ENCODE data around the gene MYO18B.

MYO18B gene

GRCh38 chr22:25765801-25766200 is 23.8 kb downstream of the MYO18B start:
- Mint-ChIP-seq H3K36me3 (ENCODE audit: low read depth) (peaks cover 6% of the 10 kb centered on the region), H3K27me3 (peaks cover 4% of the 10 kb centered on the region), H3K27ac (no peak overlapping the region), H3K4me3 (no peak overlapping the region), H3K9me3 (peaks cover 14% of the 10 kb centered on the region), H3K4me1 (ENCODE audit: low read depth) (peaks cover 13% of the 10 kb centered on the region)

- Mint-ChIP-seq H3K4me1 (ENCODE audit: low read depth) (peaks cover 13% of the 10 kb centered on the region), H3K27me3 (peaks cover 4% of the 10 kb centered on the region), H3K9me3 (peaks cover 14% of the 10 kb centered on the region), H3K4me3 (no peak overlapping the region), H3K36me3 (ENCODE audit: low read depth) (peaks cover 6% of the 10 kb centered on the region), H3K27ac (no peak overlapping the region)
These were observed 24.4 kb downstream of the MYO18B start for GRCh38 chr22:25766418-25766817.

- Mint-ChIP-seq H3K4me1 (ENCODE audit: low read depth) (peaks cover 19% of the 10 kb centered on the region), H3K4me3 (no peak overlapping the region), H3K27me3 (peaks cover 7% of the 10 kb centered on the region), H3K36me3 (ENCODE audit: low read depth) (peaks cover 6% of the 10 kb centered on the region), H3K27ac (peak overlapping the region; percentile 14), H3K9me3 (peaks cover 14% of the 10 kb centered on the region)
These were observed 28.3 kb downstream of the MYO18B start for GRCh38 chr22:25770333-25770732.

GRCh38 chr22:25772288-25772687 is 30.3 kb downstream of the MYO18B start:
- H3K9me3 Mint-ChIP-seq: no peaks in the 10 kb centered on the region
- H3K27ac Mint-ChIP-seq: no peak overlapping the region
- no peak overlapping the region for H3K4me3 Mint-ChIP-seq
- no peaks in the 10 kb centered on the region for H3K36me3 Mint-ChIP-seq (ENCODE audit: low read depth)
- peaks cover 19% of the 10 kb centered on the region for H3K4me1 Mint-ChIP-seq (ENCODE audit: low read depth)
- H3K27me3 Mint-ChIP-seq: peaks cover 3% of the 10 kb centered on the region

DNA sequence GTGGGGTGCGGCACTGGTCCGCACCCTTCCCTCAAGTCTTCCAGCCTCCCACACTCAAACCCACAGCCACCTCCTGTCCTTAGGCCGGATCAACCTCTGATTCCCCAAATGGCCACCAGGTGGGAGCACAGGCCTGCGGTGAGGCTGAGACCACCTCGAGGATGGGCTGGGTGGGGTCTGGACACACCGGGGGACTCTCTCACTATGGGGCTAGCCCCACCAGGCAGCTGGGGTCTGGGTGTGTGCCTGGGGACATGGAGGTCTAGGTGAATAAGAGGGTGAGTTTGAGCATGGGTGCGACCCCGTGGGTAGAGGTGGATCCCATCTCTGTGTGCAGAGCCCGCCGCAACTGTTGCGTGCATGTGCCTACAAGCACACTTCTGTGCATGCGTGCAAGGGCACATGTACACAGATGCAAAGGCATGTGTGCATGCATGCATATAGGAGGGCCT is 32.6 kb downstream of the MYO18B start:
- no peaks in the 10 kb centered on the region for H3K36me3 Mint-ChIP-seq (ENCODE audit: low read depth)

DNA sequence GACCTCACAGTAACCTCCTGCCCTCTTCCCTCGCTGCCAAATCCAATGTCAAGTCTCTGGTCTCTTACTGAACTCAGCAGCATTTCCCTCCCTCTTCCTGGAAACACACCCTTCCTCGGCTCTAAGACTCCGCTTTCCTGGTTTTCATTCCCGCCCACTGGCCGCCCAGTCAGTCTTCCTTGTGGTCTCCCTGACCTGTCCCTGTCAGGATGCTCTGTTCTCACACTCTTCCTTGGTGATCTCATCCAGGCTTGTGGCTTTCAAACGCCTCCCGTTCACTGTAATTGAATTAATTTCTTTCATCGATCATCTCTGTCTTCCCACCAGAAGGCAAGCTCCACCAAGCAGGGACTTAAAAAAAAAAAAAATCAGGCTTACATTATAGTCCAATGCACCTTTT is 33.5 kb downstream of the MYO18B start:
- Mint-ChIP-seq H3K27me3 (peaks cover 3% of the 10 kb centered on the region), H3K4me3 (no peak overlapping the region), H3K27ac (no peak overlapping the region), H3K9me3 (no peaks in the 10 kb centered on the region), H3K4me1 (ENCODE audit: low read depth) (peaks cover 6% of the 10 kb centered on the region), H3K36me3 (ENCODE audit: low read depth) (no peaks in the 10 kb centered on the region)

More for the DNA sequence above, 32.6 kb downstream of the MYO18B start:
- H3K4me3 Mint-ChIP-seq: no peak overlapping the region
- H3K27me3 Mint-ChIP-seq: peaks cover 3% of the 10 kb centered on the region
- peaks cover 9% of the 10 kb centered on the region for H3K4me1 Mint-ChIP-seq (ENCODE audit: low read depth)
- H3K9me3 Mint-ChIP-seq: no peaks in the 10 kb centered on the region
- H3K27ac Mint-ChIP-seq: no peak overlapping the region

DNA sequence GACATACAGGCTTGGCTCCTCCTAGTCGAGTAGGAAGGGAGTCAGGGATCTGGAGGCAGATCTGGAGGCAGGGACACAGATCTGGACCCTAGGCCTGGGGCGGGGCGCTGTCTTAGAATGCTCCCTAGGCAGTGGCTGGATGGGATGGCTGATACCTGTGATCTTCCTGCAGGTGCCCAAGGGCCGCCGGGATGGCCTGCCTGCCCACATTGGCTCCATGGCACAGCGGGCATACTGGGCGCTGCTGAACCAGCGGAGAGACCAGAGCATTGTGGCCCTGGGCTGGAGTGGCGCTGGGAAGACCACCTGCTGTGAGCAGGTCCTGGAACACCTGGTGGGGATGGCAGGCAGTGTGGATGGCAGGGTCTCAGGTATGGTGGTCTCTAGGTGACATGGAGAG is 35.4 kb downstream of the MYO18B start:
- peaks cover 6% of the 10 kb centered on the region for H3K4me1 Mint-ChIP-seq (ENCODE audit: low read depth)
- H3K27ac Mint-ChIP-seq: no peak overlapping the region
- no peaks in the 10 kb centered on the region for H3K36me3 Mint-ChIP-seq (ENCODE audit: low read depth)
- peaks cover 3% of the 10 kb centered on the region for H3K27me3 Mint-ChIP-seq
- no peaks in the 10 kb centered on the region for H3K9me3 Mint-ChIP-seq
- no peak overlapping the region for H3K4me3 Mint-ChIP-seq

DNA sequence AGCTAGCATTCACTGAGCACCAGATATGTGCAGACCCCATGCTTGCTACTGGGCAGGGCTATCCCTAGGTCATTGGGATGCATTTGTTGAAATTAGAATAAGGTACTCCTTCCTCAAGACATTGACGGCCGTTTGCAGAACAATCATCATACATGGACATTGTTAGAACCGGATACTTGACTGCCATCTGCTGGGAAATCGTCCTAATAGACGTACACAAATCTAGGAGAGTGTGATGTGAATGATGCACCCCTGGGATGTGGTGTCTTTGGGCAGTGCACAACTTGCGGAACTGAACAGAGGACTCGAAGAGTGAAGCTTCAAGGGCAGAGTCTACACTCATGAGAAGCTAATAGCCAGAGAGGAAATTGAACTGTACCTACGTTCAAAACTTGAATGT is 35.9 kb downstream of the MYO18B start:
- Mint-ChIP-seq H3K9me3 (no peaks in the 10 kb centered on the region), H3K4me1 (ENCODE audit: low read depth) (peaks cover 2% of the 10 kb centered on the region), H3K27ac (no peak overlapping the region), H3K4me3 (no peak overlapping the region), H3K36me3 (ENCODE audit: low read depth) (no peaks in the 10 kb centered on the region), H3K27me3 (peaks cover 3% of the 10 kb centered on the region)

GRCh38 chr22:25779426-25779825 is 37.4 kb downstream of the MYO18B start:
- Mint-ChIP-seq H3K27ac (no peak overlapping the region), H3K4me3 (no peak overlapping the region), H3K36me3 (ENCODE audit: low read depth) (no peaks in the 10 kb centered on the region), H3K27me3 (no peaks in the 10 kb centered on the region), H3K9me3 (no peaks in the 10 kb centered on the region), H3K4me1 (ENCODE audit: low read depth) (no peaks in the 10 kb centered on the region)

- no peaks in the 10 kb centered on the region for H3K4me1 Mint-ChIP-seq (ENCODE audit: low read depth)
- no peak overlapping the region for H3K4me3 Mint-ChIP-seq
- H3K27me3 Mint-ChIP-seq: no peaks in the 10 kb centered on the region
- no peak overlapping the region for H3K27ac Mint-ChIP-seq
- H3K36me3 Mint-ChIP-seq (ENCODE audit: low read depth): no peaks in the 10 kb centered on the region
- H3K9me3 Mint-ChIP-seq: no peaks in the 10 kb centered on the region
These were observed 37.9 kb downstream of the MYO18B start for GRCh38 chr22:25779890-25780289.

DNA sequence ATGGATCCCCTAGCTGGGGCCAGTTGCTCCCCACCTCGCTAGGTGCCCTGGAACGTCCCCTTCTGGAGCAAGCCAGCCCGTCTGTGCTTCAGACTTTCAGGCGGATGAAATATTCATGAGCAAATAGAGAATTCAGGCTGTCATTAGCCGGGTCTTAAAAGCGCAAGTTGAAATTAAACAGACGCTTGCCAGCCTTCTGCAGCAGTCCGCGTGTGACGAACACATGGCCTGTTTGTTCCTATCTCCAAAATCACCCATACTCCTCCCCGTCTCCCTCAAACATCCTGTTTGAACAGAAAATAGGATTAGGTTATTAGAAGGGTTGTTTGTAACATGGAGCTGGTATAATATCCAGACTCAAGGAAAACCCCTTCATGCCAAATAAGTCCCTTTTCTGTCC is 38.7 kb downstream of the MYO18B start:
- Mint-ChIP-seq H3K4me1 (ENCODE audit: low read depth) (no peaks in the 10 kb centered on the region), H3K27ac (no peak overlapping the region), H3K9me3 (no peaks in the 10 kb centered on the region), H3K4me3 (no peak overlapping the region), H3K27me3 (no peaks in the 10 kb centered on the region), H3K36me3 (ENCODE audit: low read depth) (no peaks in the 10 kb centered on the region)

DNA sequence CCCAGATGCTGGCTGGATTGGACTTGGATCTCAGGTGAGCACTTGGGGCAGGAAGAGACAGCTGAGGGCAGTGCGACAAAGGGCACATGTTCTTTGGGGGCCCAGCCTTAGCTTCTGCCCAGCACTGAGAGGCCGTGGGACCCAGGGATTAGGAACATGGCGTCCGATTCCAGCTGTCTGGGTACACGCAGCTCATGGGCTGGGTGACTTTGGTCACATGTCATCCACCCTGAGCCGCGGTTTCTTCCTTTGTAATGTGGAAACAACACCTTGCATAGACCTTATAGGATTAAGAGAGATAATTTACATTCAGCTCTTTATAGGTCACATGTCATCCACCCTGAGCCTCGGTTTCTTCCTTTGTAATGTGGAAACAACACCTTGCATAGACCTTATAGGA is 39.8 kb downstream of the MYO18B start:
- no peaks in the 10 kb centered on the region for H3K4me1 Mint-ChIP-seq (ENCODE audit: low read depth)
- no peak overlapping the region for H3K27ac Mint-ChIP-seq
- no peaks in the 10 kb centered on the region for H3K27me3 Mint-ChIP-seq
- no peaks in the 10 kb centered on the region for H3K36me3 Mint-ChIP-seq (ENCODE audit: low read depth)
- H3K9me3 Mint-ChIP-seq: no peaks in the 10 kb centered on the region
- H3K4me3 Mint-ChIP-seq: no peak overlapping the region

GRCh38 chr22:25782831-25783230 is 40.8 kb downstream of the MYO18B start:
- Mint-ChIP-seq H3K27ac (no peak overlapping the region), H3K4me1 (ENCODE audit: low read depth) (no peaks in the 10 kb centered on the region), H3K36me3 (ENCODE audit: low read depth) (no peaks in the 10 kb centered on the region), H3K27me3 (no peaks in the 10 kb centered on the region), H3K9me3 (no peaks in the 10 kb centered on the region), H3K4me3 (no peak overlapping the region)

- Mint-ChIP-seq H3K27ac (no peak overlapping the region), H3K4me1 (ENCODE audit: low read depth) (no peaks in the 10 kb centered on the region), H3K4me3 (no peak overlapping the region), H3K36me3 (ENCODE audit: low read depth) (no peaks in the 10 kb centered on the region), H3K27me3 (no peaks in the 10 kb centered on the region), H3K9me3 (no peaks in the 10 kb centered on the region)
These were observed 41.9 kb downstream of the MYO18B start for GRCh38 chr22:25783856-25784255.

DNA sequence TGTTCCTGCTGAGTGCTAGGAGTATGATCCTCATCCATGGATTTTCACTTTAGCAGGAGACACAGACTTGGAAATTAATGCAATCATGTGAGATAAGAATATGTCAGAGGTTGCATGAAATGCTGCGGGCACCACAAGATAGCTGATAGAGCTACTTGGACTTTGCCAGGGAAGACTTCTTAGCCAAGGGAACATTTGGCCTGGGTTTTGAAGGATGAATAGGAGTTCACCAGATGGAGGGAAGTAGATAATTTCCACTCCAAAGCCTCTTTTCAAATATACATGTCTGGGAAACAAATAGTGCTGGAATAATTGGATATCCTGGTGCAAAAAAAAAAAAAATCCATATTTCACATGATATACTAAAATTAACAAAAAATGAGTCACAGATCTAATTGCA is 44.2 kb downstream of the MYO18B start:
- Mint-ChIP-seq H3K4me1 (ENCODE audit: low read depth) (no peaks in the 10 kb centered on the region), H3K9me3 (no peaks in the 10 kb centered on the region), H3K27me3 (peaks cover 3% of the 10 kb centered on the region), H3K36me3 (ENCODE audit: low read depth) (no peaks in the 10 kb centered on the region), H3K4me3 (no peak overlapping the region), H3K27ac (no peak overlapping the region)

GRCh38 chr22:25791556-25791955 is 49.6 kb downstream of the MYO18B start:
- no peak overlapping the region for H3K27ac Mint-ChIP-seq
- no peaks in the 10 kb centered on the region for H3K9me3 Mint-ChIP-seq
- no peaks in the 10 kb centered on the region for H3K4me1 Mint-ChIP-seq (ENCODE audit: low read depth)
- no peak overlapping the region for H3K4me3 Mint-ChIP-seq
- peaks cover 3% of the 10 kb centered on the region for H3K27me3 Mint-ChIP-seq
- H3K36me3 Mint-ChIP-seq (ENCODE audit: low read depth): no peaks in the 10 kb centered on the region
